Nephron progenitor cell (in vitro differentiated cells): ENCODE results near the gene DMGDH.

Experiments
- DNase-seq: peaks from one replicate; pipeline ENCODE4 v3.0.0; 2021
- H3K27ac Mint-ChIP-seq: 2 replicates; pipeline ENCODE4 v1.8.0; 2021; ENCODE audit warnings: mild to moderate bottlenecking, moderate library complexity, mixed read lengths
- H3K27me3 Mint-ChIP-seq: 2 replicates; pipeline ENCODE4 v1.8.0; 2021; ENCODE audit warnings: mild to moderate bottlenecking, low read depth, mixed read lengths; ENCODE audit not compliant: poor library complexity
- H3K36me3 Mint-ChIP-seq: 2 replicates; pipeline ENCODE4 v1.8.0; 2021; ENCODE audit warnings: low read depth, mixed read lengths
- H3K4me1 Mint-ChIP-seq: 2 replicates; pipeline ENCODE4 v1.8.0; 2021; ENCODE audit warnings: mixed read lengths
- H3K4me3 Mint-ChIP-seq: 2 replicates; pipeline ENCODE4 v1.8.0; 2021; ENCODE audit warnings: mild to moderate bottlenecking, moderate library complexity, mixed read lengths
- H3K9me3 Mint-ChIP-seq: 2 replicates; pipeline ENCODE4 v1.8.0; 2021; ENCODE audit warnings: mild to moderate bottlenecking, moderate library complexity, mixed read lengths
- TF ChIP-seq, protein P1 (sequence below): fragments of 200-600 bp; sonication (generic); IDR thresholded peaks from 2 replicates; pipeline ENCODE4 v1.5.0; 2021; ENCODE audit warnings: antibody characterized with exemption

DMGDH gene

DNA sequence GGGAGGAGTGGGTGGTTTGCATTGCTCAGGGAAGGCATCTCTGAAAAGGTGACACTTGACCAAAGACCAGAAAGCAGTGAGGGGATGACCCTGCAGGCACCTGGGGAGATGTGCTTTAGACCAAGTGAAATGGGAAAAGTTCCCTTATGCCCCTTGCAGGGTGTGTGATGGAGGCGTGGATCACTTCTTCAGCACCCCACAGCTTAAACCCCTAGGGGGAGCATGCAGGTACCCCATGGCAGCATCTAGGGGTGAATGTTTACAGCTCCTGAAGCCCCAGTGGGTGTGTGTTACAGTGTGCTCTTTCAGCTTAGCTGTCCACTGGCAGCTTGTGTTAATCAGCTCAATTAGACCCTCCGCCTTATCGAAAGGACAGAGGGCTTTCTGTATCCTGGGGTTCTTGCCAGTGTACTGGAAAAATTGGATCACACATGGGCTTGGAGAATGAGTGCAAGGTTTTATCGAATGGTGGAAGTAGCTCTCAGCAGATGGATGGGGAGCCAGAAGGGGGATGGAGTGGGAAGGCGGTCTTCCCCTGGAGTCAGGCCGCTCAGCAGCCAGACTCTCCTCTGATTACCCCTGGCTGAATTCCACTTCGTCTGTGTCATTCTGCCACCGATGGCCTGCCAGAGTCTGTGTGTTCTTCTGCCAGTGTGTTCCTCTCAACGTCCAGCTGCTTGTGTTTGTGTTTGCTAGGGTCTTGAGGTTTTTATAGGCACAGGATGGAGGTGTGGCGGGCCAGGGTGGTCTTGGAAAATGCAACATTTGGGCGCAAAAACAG is 6.4 kb upstream of the DMGDH start:
- H3K36me3 Mint-ChIP-seq = peaks cover 4% of the 10 kb centered on the region
- TF ChIP-seq, protein P1, sequence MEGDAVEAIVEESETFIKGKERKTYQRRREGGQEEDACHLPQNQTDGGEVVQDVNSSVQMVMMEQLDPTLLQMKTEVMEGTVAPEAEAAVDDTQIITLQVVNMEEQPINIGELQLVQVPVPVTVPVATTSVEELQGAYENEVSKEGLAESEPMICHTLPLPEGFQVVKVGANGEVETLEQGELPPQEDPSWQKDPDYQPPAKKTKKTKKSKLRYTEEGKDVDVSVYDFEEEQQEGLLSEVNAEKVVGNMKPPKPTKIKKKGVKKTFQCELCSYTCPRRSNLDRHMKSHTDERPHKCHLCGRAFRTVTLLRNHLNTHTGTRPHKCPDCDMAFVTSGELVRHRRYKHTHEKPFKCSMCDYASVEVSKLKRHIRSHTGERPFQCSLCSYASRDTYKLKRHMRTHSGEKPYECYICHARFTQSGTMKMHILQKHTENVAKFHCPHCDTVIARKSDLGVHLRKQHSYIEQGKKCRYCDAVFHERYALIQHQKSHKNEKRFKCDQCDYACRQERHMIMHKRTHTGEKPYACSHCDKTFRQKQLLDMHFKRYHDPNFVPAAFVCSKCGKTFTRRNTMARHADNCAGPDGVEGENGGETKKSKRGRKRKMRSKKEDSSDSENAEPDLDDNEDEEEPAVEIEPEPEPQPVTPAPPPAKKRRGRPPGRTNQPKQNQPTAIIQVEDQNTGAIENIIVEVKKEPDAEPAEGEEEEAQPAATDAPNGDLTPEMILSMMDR = no peak
- H3K9me3 Mint-ChIP-seq = peaks cover 34% of the 10 kb centered on the region
- H3K27ac Mint-ChIP-seq = no peak overlapping the region
- DNase-seq = no peak
- H3K4me3 Mint-ChIP-seq = no peak overlapping the region
- H3K27me3 Mint-ChIP-seq = peaks cover 11% of the 10 kb centered on the region
- peaks cover 15% of the 10 kb centered on the region for H3K4me1 Mint-ChIP-seq

DNA sequence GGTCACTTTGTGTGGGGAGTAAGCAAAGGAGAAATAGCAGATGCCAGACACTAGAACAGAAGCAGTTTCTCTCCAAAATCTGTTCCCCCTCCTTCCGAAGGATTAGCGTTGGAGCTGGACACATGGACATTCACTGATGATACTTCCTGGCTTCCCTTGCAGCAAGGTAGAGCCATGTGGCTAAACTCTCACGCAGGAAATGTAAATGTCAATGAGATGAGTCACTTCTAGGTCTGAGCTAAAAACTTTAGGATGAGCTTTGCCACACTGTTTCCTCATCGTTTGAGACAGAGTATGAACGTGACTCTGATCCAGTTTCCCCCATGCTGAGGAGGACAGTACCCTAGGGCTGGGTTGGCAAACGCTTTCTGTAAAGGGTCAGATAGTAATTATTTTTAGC is 5.2 kb upstream of the DMGDH start:
- no peak overlapping the region for H3K27ac Mint-ChIP-seq
- TF ChIP-seq, protein P1 = no peak
- peaks cover 11% of the 10 kb centered on the region for H3K27me3 Mint-ChIP-seq
- no peak for DNase-seq
- peaks cover 15% of the 10 kb centered on the region for H3K4me1 Mint-ChIP-seq
- peaks cover 4% of the 10 kb centered on the region for H3K36me3 Mint-ChIP-seq
- no peak overlapping the region for H3K4me3 Mint-ChIP-seq
- H3K9me3 Mint-ChIP-seq = peaks cover 34% of the 10 kb centered on the region

DNA sequence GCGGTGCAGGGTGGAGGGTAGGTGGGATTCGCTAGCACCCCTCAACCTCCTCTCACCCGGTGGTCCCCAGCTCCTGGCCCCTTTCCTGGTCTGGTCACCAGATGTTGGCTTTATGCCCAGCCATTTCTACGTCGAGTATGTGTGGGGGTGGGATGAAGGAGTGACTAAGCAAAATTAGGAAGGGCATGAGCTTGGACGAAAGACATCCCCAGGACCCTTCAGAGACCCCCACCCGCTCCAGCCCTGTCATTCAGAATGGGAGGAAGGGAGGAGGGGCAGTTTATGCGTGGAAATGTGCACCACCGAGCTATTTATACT is 835 bp upstream of the DMGDH start:
- Mint-ChIP-seq H3K27ac (no peak overlapping the region), H3K36me3 (peaks cover 4% of the 10 kb centered on the region), H3K4me1 (no peaks in the 10 kb centered on the region), H3K27me3 (peaks cover 4% of the 10 kb centered on the region), H3K4me3 (no peak overlapping the region), H3K9me3 (peaks cover 25% of the 10 kb centered on the region)
- TF ChIP-seq, protein P1 = no peak
- DNase-seq = no peak

DNA sequence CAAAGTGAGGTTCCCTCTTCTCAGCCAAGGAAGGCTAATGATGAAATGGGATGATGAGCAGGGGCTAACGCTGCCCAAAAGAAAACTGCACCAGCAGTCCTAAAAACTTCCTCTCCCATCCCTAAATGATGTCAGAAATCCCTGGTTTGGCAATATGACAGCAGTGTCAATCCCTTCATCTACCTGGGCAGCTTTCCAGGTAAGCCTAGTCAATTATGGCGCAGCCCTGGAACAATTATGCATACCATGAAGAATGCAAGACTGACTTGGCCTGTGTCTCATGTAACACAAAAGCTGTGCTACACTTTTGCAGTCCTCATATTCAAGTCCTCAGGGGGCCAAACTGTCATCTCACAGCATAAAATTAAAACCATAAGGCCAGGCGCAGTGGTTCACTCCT is 7.0 kb downstream of the DMGDH start:
- peaks cover 7% of the 10 kb centered on the region for H3K27me3 Mint-ChIP-seq
- H3K4me3 Mint-ChIP-seq = no peak overlapping the region
- no peaks in the 10 kb centered on the region for H3K4me1 Mint-ChIP-seq
- H3K27ac Mint-ChIP-seq = no peak overlapping the region
- H3K9me3 Mint-ChIP-seq = no peaks in the 10 kb centered on the region
- H3K36me3 Mint-ChIP-seq = no peaks in the 10 kb centered on the region
- DNase-seq = no peak
- TF ChIP-seq, protein P1 = no peak

DNA sequence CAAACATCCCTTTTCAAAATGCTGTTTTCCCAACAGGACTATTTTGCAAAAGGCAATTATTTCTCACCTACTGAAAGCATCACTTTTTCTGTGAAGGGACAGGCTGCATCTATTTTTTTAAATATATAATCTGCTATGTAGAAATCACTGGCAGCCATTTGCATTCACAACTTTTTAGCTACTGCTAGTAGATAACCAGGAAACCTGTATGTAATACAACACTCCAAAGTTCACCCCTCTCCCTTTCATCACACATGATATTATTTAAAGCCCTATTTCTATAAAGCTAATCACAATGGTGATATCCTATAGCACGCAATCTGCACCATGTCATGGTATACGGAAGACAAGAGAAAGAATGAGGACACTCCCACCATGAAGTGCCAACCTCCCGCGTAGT is 9.8 kb downstream of the DMGDH start:
- Mint-ChIP-seq H3K4me1 (no peaks in the 10 kb centered on the region), H3K27ac (no peak overlapping the region)

More for the DNA sequence above, 9.8 kb downstream of the DMGDH start:
- H3K9me3 Mint-ChIP-seq = no peaks in the 10 kb centered on the region
- TF ChIP-seq, protein P1 = no peak
- DNase-seq = no peak
- H3K4me3 Mint-ChIP-seq = no peak overlapping the region
- H3K36me3 Mint-ChIP-seq = no peaks in the 10 kb centered on the region
- H3K27me3 Mint-ChIP-seq = peaks cover 7% of the 10 kb centered on the region
